Hypothalamus (tissue), 51 donors: ENCODE measurements around the gene USP44.
"Not testable (repeated sequence)": the region's sequence is repeated elsewhere in the genome, so short reads cannot be mapped to it uniquely, and the experiment has no call there.

ENCODE experiments used
- DNase-seq, 51 donors: peaks; one replicate each; lab custom pipeline; 2025; lab: John Stamatoyannopoulos, UW

The USP44 gene

GRCh38 chr12:95511977-95512376 lies 39.3 kb downstream of the USP44 start:
- DNase-seq, result no peak

- no peak for DNase-seq
Measured at GRCh38 chr12:95509300-95509699, 42.0 kb downstream of the USP44 start.

DNA sequence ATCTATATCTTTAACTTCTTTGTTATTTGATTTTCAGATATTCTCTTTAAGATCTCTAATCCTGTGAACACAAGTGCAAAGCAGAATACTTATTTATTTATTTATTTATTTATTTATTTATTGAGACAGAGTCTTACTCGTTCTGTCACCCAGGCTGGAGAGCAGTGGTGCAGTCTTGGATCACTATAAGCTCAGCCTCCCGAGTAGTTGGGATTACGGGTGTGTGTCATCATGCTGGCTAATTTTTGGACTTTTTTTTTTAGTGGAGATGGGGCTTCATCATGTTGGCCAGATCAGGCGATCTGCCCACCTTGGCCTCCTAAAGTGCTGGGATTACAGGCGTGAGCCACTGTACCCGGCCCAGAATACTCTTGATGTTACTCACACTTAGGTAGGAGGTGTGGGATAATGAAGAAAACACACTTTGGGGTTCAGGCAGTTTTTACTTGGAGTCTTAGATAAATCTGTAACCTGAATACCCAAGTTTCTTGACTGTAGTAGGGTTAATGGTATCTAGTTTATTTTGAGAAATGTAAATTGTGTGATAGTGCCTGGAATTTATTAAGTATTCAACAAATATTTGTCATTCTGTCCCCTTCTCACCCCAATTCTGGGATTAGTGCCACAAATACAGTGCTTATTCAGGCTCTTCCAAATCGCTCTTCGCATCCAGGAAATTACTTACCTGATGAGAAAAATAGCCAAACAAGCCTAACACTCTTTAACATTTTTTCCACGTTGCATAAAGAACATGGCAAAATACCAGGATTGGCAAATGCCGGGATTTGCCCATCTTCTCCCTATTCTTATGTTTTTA lies 44.4 kb downstream of the USP44 start:
- no peak for DNase-seq

DNA sequence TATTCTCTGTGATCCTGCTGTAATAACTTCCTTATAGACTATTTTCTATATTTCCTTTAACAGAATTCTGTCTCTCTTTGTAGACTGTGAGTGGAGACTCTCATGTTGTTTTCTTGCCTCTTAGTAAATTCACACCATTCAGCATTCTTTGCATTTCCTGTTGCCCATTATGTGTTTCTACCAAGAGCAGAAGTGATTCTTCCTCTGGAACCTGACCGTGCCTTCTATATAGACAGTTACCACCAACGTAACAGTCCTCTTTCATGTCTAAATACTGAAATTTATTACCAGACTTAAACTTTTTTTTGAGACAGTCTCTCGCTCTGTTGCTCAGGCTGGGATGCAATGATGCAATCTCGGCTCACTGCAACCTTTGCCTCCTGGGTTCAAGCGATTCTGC lies 46.2 kb downstream of the USP44 start:
- DNase-seq, result no peak

GRCh38 chr12:95504140-95504539 lies 47.1 kb downstream of the USP44 start:
- DNase-seq, result no peak

GRCh38 chr12:95499772-95500171 lies 51.5 kb downstream of the USP44 start:
- no peak for DNase-seq

GRCh38 chr12:95498968-95499367 lies 52.3 kb downstream of the USP44 start:
- DNase-seq, result no peak

DNA sequence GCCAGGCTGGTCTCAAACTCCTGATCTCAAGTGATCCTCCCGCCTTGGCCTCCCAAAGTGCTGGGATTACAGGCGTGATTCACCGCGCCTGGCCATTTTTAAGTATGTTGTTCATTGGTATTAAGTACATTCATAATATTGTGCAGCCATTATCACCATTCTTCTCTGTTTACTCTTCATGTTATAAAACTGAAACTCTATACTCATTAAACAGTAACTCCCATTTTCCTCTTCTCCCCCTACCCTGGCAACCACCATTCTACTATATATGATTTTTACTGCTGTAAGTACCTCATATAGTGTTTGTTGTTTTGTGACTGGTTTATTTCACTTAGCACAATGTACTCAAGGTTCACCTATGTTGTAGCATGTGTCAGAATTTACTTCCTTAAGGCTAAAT lies 54.2 kb downstream of the USP44 start:
- DNase-seq, result no peak

DNA sequence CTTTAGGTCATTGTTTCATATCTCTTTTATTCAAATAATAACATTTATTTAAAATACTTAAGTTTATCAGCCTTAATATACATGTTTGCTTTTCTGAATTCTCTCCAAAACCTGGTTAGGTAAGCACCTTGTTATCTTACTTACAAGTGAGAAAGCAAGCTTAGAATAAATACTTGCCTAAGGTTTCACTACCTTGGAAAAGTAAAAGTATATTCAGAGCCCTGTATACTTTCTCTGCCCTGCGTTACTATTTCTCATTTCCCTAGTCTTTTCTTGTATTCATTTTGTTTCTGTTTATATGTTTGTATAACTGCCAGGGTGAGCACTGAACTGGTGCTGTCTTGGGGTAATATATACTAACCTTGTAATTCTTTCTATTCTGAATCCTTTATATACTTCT lies 55.8 kb downstream of the USP44 start:
- DNase-seq, result no peak

DNA sequence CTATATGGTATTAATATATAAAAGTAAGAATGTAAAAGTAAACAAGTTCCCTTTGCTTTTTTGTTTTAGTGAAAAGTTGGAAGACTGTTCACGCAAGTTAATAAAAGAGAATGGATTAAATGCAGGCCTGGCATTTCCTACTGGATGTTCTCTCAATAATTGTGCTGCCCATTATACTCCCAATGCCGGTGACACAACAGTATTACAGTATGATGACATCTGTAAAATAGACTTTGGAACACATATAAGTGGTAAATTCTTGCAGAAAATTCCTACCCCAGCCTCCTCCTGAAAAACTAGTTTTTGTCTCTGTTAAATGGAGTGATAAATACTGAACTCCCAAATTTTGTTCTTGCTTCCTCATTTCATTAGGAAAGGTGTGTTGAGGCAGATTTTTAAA lies 56.4 kb downstream of the USP44 start:
- DNase-seq, result no peak

DNA sequence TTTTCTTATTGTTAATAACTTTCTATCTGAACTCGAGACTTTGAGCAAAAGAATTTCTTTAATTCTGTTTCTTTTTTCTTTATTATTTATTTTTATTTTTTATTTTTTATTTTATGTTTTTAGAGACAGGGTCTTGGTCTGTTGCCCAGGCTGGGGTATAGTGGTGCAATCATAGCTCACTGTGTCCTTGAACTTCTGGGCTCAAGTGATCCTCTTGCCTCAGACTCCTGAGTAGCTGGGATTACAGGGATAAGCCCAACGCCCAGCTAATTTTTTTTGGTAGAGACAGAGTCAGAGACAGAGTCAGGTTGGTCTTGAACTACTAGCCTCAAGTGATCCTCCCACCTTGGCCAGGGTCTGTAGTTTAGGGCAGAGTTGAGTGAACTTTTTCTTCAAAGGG lies 58.8 kb downstream of the USP44 start:
- no peak for DNase-seq

GRCh38 chr12:95487024-95487423 lies 64.3 kb downstream of the USP44 start:
- DNase-seq, result no peak

GRCh38 chr12:95484524-95484923 lies 66.8 kb downstream of the USP44 start:
- no peak for DNase-seq

GRCh38 chr12:95482564-95482963 lies 68.7 kb downstream of the USP44 start:
- DNase-seq, result not testable (repeated sequence)

GRCh38 chr12:95481888-95482287 lies 69.4 kb downstream of the USP44 start:
- no peak for DNase-seq

GRCh38 chr12:95481072-95481471 lies 70.2 kb downstream of the USP44 start:
- DNase-seq, result no peak

GRCh38 chr12:95480230-95480629 lies 71.0 kb downstream of the USP44 start:
- no peak for DNase-seq

GRCh38 chr12:95474660-95474958 lies 76.7 kb downstream of the USP44 start:
- peak in 4 of 51 donors; percentile 4 to 33 (median 17) for DNase-seq

DNA sequence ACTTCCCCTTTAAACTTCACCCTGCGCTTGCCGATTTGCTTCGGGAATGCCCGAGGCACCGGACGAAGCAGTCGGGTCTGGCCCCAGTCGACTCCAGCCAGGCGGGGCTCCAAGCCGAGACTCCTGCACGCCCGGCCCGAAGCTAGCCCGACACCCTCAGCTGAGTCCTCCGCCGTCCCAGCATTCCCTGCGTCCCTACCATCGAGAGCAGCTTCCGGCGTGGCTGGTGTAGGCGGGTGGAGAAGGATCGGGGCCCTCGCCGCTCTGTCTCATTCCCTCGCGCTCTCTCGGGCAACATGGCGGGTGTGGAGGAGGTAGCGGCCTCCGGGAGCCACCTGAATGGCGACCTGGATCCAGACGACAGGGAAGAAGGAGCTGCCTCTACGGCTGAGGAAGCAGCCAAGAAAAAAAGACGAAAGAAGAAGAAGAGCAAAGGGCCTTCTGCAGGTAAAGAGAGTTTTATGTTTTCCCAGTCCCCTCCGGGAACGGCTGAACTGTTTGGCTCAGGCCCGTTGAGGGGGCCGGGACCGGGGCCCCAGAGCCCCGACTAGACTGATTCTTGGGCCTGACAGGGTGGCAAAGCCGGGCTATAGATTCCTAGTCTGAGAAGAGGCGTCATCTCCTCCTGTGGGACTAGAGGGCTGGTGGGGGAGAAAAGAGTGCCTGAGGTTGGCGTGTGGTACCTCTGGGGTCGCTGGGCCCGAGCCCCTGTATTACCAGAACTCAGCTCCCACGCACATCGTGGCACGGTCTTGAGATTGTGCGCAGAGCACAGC lies 77.2 kb downstream of the USP44 start, which contains the start of gene METAP2:
METAP2 (plus strand) TSS at position 269 of the 776 bp plus-strand sequence; CDS start at position 297, 28 bp downstream.
- peak; percentile 79 to 97 (median 93) for DNase-seq

GRCh38 chr12:95473231-95473883 lies 77.9 kb downstream of the USP44 start:
- peak in 24 of 51 donors; percentile 1 to 91 (median 28) for DNase-seq

DNA sequence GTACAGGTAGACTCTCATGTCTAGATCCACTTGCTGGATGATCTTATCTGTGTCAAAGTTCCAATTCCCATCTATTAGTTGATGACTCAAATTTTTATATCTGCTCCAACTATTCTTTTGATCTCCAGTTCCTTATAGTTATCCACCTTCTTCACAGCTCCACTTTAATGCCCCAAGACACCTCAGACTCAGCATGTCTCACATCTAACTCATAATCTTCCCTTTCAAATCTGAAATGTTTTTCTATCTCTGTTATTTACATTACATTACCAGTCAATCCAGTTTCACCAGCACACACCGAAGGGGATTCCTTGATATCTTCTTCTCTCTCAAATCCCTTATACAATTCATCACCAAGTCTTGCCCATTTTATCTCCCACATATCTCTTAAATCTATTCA lies 81.0 kb downstream of the USP44 start:
- no peak for DNase-seq
